ENCODE measurements around the gene NR1H2. TPM values are rescaled to one million over a fixed set of nuclear protein-coding genes. Genes with fewer than 3 reads are reported as not detected.
"Not testable (repeated sequence)": the region's sequence is repeated elsewhere in the genome, so short reads cannot be mapped to it uniquely, and the experiment has no call there.

NR1H2 gene
- total RNA-seq, 1 donor from 2014 or later = 18.9 TPM

- no peak for DNase-seq
These were observed 2.6 kb downstream of the NR1H2 start for GRCh38 chr19:50378863-50379236.

GRCh38 chr19:50379602-50380001 is 3.3 kb downstream of the NR1H2 start:
- no peak for DNase-seq

- no peak for DNase-seq
These were observed 3.9 kb downstream of the NR1H2 start for GRCh38 chr19:50380137-50380536.

- DNase-seq = no peak
These were observed 4.5 kb downstream of the NR1H2 start for GRCh38 chr19:50380751-50381151.

- no peak for DNase-seq
These were observed 5.8 kb downstream of the NR1H2 start for GRCh38 chr19:50381881-50382729.

- DNase-seq = no peak
These were observed 7.0 kb downstream of the NR1H2 start for GRCh38 chr19:50383001-50383851.

GRCh38 chr19:50383852-50384684 is 7.8 kb downstream of the NR1H2 start, which contains the start of gene POLD1:
Gene POLD1, plus strand, starts transcription at chr19:50384347. Its CDS starts 14,505 bp downstream, at chr19:50398852.
- peak; percentile 92 for DNase-seq

GRCh38 chr19:50384685-50385535 is 8.7 kb downstream of the NR1H2 start:
- DNase-seq = no peak

GRCh38 chr19:50387176-50387867 is 11.1 kb downstream of the NR1H2 start:
- DNase-seq = peak; percentile 55

- DNase-seq = peak; percentile 55
These were observed 11.6 kb downstream of the NR1H2 start for GRCh38 chr19:50387868-50388245.

- not testable (repeated sequence) for DNase-seq
These were observed 14.0 kb downstream of the NR1H2 start for GRCh38 chr19:50390295-50390694.

GRCh38 chr19:50390952-50391351 is 14.7 kb downstream of the NR1H2 start:
- DNase-seq = not testable (repeated sequence)

- DNase-seq = no peak
These were observed 16.5 kb downstream of the NR1H2 start for GRCh38 chr19:50392759-50393158.

- DNase-seq = no peak
These were observed 17.3 kb downstream of the NR1H2 start for GRCh38 chr19:50393589-50393988.

GRCh38 chr19:50394017-50394416 is 17.8 kb downstream of the NR1H2 start:
- DNase-seq = no peak

- no peak for DNase-seq
These were observed 22.6 kb downstream of the NR1H2 start for GRCh38 chr19:50398675-50399367.

- DNase-seq = no peak
These were observed 23.1 kb downstream of the NR1H2 start for GRCh38 chr19:50399368-50399745.

GRCh38 chr19:50401605-50402450 is 25.6 kb downstream of the NR1H2 start:
- no peak for DNase-seq

All from occipital lobe (tissue), 2 donors.